Ecto neural progenitor cell (in vitro differentiated cells): ENCODE measurements around the gene MYO10.
"Not testable (repeated sequence)": the region's sequence is repeated elsewhere in the genome, so short reads cannot be mapped to it uniquely, and the experiment has no call there.

Experiments
- DNase-seq: peaks from one replicate; pipeline ENCODE4 v3.0.0-alpha.2; 2018; ENCODE audit warnings: low spot score

Gene MYO10

GRCh38 chr5:16781828-16782626, 154.1 kb downstream of the MYO10 start:
- no peak for DNase-seq

- no peak for DNase-seq
Observed at GRCh38 chr5:16780325-16780724, 155.8 kb downstream of the MYO10 start.

GRCh38 chr5:16777432-16777831, 158.7 kb downstream of the MYO10 start:
- DNase-seq, result no peak

- no peak for DNase-seq
Observed at GRCh38 chr5:16776611-16777251, 159.4 kb downstream of the MYO10 start.

GRCh38 chr5:16774806-16775205, 161.3 kb downstream of the MYO10 start:
- no peak for DNase-seq

- DNase-seq, result no peak
Observed at GRCh38 chr5:16773991-16774390, 162.1 kb downstream of the MYO10 start.

- no peak for DNase-seq
Observed at GRCh38 chr5:16772556-16772955, 163.5 kb downstream of the MYO10 start.

GRCh38 chr5:16768184-16768583, 167.9 kb downstream of the MYO10 start:
- no peak for DNase-seq

- no peak for DNase-seq
Observed at GRCh38 chr5:16763211-16763610, 172.9 kb downstream of the MYO10 start.

GRCh38 chr5:16759147-16759773, 176.8 kb downstream of the MYO10 start:
- no peak for DNase-seq

- DNase-seq, result no peak
Observed at GRCh38 chr5:16757989-16758501, 178.0 kb downstream of the MYO10 start.

- DNase-seq, result not testable (repeated sequence)
Observed at GRCh38 chr5:16757577-16757976, 178.5 kb downstream of the MYO10 start.

GRCh38 chr5:16757146-16757545, 178.9 kb downstream of the MYO10 start:
- no peak for DNase-seq

GRCh38 chr5:16756692-16757091, 179.4 kb downstream of the MYO10 start:
- DNase-seq, result no peak

- DNase-seq, result no peak
Observed at GRCh38 chr5:16755641-16756040, 180.4 kb downstream of the MYO10 start.

GRCh38 chr5:16754601-16755000, 181.5 kb downstream of the MYO10 start:
- no peak for DNase-seq

- no peak for DNase-seq
Observed at GRCh38 chr5:16754086-16754485, 182.0 kb downstream of the MYO10 start.

- no peak for DNase-seq
Observed at GRCh38 chr5:16750445-16750844, 185.6 kb downstream of the MYO10 start.

GRCh38 chr5:16749626-16750025, 186.5 kb downstream of the MYO10 start:
- DNase-seq, result no peak

- no peak for DNase-seq
Observed at GRCh38 chr5:16744164-16744880, 191.8 kb downstream of the MYO10 start.

GRCh38 chr5:16742938-16743337, 193.2 kb downstream of the MYO10 start:
- DNase-seq, result no peak

- no peak for DNase-seq
Observed at GRCh38 chr5:16740811-16741392, 195.2 kb downstream of the MYO10 start.
